Thyroid gland (tissue), 4 donors: ENCODE measurements around the gene FAM114A2.

Source experiments
- POLR2A ChIP-seq, 2 donors: fragments of 450-650 bp; IDR thresholded peaks; one replicate each; pipeline ENCODE4 v1.6.1; 2017; ENCODE audit warnings: antibody characterized with exemption in 2 of 2, mild to moderate bottlenecking in 2 of 2, moderate library complexity in 1 of 2
- TF ChIP-seq, protein P1 (sequence below), 6 experiments: fragments of 200-600 bp in 3 of 6; fragments of 450-650 bp in 3 of 6; sonication (generic) in 3 of 6; IDR thresholded peaks; one replicate each; pipeline ENCODE4 v1.5.1; 2016 to 2019; ENCODE audit warnings: antibody characterized with exemption in 6 of 6, mild to moderate bottlenecking in 2 of 6, inconsistent platforms in 1 of 6, moderate library complexity in 1 of 6

DNA sequence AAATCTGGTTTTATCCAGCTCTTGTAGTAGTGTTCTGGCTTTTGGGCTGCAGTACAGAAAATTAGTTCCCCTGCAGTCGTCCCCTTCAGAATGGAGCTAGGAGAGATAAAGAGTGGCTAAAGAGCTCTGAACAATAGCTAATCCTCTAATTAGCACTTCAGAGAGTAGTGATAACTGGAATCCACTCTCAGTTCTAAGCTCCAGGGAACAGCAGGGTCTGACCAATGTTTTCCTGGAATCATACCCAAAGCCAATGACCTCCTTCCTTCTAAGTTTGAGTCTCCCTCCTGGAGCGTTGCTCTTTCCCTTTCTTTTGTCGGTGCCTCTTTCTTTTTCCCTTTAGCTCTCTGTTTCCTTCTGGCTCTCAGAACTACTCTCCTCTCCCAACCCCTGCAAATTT lies 47.4 kb upstream of the FAM114A2 start:
- TF ChIP-seq, protein P1, sequence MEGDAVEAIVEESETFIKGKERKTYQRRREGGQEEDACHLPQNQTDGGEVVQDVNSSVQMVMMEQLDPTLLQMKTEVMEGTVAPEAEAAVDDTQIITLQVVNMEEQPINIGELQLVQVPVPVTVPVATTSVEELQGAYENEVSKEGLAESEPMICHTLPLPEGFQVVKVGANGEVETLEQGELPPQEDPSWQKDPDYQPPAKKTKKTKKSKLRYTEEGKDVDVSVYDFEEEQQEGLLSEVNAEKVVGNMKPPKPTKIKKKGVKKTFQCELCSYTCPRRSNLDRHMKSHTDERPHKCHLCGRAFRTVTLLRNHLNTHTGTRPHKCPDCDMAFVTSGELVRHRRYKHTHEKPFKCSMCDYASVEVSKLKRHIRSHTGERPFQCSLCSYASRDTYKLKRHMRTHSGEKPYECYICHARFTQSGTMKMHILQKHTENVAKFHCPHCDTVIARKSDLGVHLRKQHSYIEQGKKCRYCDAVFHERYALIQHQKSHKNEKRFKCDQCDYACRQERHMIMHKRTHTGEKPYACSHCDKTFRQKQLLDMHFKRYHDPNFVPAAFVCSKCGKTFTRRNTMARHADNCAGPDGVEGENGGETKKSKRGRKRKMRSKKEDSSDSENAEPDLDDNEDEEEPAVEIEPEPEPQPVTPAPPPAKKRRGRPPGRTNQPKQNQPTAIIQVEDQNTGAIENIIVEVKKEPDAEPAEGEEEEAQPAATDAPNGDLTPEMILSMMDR (IDR thresholded peaks at IDR 0.05): no peak
- no peak for TF ChIP-seq POLR2A (IDR thresholded peaks at IDR 0.05)
